Stimulated activated CD8-positive, alpha-beta memory T cell treated with anti-CD3 and anti-CD28 coated beads, Interleukin-12 subunit alpha, Interleukin-12 subunit beta, amount 100 ng/mL, for 1 hour (primary cell): Measurements from ENCODE around the gene ADCY5.

ENCODE experiments used
- DNase-seq: peaks from one replicate; pipeline ENCODE4 v3.0.0-alpha.2; 2020; ENCODE audit warnings: low read depth

The ADCY5 gene

DNA sequence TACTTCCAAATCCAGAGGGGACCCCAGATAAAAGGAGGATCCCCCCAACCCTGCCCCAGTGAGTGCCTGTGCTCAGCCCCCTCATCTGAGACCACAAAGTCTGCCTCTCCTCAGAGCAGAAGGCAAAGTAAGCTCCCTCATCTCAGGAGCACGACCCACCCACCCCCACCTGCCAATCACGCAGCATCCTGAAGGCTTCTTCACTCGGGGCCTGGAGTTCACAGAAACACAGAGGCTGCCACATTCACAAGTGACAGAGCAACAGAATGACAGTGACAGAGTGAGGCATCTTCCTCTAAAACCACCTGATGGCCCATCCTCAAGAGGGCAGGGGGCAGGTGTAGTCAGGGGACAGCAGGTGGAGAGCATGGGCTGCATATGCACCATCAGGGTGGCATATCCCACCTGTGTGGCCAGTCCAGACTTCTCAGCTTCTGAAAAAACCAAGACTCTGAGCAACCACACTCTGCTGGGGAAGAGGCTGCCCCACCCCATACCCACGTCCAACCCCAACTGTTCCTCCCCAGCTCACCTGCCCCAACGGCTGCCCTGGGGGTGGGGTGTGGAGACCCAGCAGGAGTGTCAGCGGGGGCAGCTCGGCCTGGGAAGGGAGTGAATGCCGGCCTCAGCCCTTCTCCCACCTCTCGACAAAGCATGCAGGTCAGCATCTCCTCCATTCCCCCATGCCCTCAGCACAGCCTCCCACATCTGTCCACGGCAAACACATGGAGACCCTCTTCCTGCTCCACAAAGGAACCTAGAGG, 19.3 kb downstream of the ADCY5 start:
- DNase-seq: no peak

DNA sequence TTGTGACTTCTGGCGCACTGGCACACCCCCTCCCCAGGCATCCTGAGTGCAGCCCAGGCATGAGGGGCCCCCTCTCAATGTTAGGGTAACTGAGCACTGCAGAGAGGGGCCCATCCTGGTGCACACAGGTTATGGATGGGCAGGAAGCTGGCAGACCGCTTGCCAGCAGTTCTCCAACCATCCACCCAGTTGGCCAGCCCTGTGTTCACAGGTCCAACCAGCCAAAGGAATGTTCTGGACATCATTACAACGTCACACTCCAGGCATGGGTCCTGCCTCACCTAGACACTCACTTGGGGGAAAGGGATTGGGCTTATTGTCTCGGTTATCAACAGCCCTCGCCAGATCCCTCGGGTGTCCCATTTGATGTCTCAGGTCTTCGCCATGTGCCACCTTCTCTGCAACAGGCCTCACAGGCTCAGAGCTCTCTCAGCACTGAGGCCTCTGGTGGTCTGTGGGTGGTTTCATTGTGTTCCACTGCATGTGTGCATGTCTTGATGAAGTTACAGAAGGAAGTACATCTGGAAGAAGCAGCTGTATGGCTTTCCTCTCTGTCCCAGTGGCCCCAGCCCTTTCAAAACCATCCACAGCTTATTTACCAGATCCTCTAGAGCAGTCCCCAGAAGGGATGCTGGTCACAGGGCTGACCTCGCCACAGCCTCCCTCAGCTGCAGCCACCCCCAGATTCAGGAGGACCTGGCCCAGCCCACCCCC, 23.7 kb downstream of the ADCY5 start:
- DNase-seq: no peak

DNA sequence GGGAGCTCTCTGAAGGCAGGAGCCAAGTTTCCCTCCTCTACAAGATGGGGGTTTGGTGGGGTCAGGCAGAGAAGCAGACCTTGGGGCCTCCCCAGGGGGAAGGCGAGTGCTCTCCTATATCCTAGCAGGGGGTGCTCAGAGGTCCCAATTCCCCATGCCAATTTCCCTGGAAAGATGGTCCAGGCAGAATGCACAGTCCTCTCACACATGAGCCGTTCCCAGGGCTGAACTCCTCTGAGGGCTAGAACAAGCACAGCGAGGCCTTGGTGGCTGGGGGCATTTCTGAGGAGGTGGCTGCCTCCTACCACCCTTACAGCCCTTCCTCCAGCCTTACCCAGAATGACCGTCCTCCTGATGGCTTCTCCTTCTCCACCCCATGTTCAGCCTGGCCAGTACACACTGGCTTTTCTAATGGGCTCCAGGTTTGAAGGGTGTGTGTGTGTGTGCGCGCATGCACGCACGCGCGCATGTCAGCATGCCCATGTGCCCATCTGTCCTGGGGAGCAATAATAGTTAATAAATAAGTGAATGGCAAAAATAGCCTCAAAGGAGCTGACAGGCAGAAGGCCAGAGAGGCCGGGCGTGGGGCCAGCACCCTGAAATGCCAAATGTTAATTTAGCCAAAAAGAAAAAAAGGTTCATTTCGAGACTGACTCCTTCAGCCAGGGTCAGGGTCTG, 24.4 kb downstream of the ADCY5 start:
- no peak for DNase-seq

DNA sequence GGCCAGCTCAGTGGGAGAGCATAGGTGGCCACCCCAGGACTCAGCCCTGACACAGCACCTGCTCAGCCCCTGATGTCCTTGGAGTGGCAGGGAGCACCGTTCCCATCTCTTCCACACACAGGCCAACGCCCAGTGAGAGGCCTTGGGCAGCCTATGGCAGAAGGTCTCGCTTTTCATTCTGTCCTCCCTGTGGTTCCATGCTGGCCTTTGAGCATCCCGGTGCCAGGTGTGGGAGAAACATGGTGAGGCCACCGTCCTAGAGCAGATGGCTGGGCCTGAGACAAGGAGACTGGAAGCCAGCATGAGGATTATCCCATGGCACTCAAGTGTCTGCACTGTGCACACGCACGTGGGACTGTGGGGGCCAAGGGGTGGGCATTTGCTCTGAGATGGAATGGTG, 25.1 kb downstream of the ADCY5 start:
- no peak for DNase-seq

DNA sequence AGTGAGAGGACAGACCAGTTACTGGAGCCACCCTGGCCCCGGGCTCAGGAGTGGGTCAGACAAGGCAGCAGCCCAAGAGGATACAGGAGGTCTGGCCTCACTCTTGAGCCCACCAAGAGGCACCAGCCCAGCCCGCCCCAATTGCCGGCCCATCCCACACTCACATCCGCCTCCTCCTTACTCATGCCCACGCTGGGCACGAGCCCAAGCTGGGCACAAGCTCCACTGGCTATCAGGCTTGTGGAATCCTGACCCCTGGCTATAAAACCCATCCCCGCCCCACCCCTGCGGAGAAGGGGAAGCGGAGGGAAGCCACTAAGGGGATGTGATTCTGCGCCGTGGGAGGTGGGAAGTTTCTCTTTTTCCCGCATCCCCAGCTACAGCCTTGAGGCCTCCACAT, 25.9 kb downstream of the ADCY5 start:
- DNase-seq: no peak

DNA sequence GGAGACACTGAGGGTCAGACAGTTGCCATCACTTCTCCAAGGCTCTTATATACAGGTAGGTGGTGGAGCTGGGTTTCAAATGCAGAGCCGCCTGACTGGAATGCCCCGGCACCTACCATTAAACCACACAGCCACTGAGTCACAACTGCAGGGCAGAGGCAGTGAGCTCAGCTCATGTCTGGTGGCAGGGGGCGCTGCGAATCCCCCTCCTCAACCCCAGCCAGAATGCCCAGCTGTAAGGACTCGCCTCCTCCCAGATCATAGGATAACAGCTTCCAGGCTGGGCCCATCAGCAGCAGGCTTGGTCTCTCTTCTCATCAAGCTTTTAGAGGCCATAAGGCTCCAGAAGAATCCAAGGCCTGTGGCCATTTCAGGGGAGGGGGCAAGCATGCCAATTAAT, 26.4 kb downstream of the ADCY5 start:
- no peak for DNase-seq

DNA sequence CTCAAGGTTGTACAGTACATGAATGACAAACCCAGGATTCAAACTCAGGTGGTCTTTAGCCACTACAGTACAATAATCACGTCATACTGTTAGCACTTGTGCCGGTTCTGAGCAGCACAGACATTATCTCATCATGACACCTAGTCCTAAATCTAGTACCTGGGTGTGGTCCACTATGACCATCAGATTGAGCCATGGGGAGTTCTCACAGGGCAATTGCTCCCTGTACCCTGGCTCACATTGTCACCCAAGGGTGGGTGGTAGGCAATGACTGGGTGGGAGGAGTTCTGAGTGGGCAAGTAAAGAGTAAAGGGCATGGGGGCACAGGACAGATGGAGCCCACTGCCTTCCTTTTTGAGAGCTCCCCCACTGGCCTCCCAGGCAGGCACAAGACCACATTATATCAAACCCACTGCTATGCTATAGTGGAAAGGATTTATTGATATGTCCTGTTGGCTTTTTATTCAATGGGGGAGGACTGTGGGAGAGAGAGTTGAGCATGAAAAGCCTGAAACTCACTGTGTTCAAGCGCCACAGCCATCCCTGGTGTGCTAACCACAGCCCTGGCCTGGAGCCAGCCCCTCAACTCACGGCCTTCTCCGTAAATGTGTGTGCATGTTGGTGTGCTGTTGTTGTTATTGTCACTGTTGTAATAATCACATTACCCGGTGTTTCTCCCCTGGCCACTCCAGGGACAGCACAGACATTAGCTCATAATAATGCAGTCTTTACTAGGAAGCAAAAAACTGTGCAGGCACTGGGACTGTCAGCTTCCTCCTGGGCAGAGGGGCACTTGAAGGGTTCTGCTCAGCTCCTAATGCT, 27.3 kb downstream of the ADCY5 start:
- DNase-seq: no peak

DNA sequence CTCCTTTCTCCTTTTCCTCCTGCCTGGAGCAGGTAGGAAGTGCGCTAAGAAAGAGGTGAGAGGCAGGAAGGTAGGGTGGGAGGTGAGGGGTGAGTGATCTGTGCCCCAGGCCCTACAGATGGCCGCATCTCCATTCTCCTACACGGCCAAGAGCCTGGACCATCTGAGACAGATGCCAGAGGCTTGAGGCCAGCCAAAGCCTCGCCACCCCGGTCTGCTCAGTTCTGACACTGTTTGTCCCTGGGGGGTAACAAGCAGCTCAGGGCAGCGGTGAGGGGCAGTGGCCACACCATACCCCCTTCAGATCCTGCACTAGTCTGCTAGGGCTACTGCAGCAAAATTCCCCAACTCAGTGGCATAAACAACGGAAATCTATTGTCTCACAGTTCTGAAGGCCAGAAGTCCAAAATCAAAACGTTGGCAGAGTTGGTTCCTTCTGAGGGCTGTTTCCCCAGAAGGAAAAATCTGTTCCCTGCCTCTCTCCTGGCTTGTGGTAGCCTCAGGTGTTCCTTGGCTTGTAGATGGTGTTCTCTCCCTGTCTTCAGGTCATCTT, 28.4 kb downstream of the ADCY5 start:
- DNase-seq: no peak

DNA sequence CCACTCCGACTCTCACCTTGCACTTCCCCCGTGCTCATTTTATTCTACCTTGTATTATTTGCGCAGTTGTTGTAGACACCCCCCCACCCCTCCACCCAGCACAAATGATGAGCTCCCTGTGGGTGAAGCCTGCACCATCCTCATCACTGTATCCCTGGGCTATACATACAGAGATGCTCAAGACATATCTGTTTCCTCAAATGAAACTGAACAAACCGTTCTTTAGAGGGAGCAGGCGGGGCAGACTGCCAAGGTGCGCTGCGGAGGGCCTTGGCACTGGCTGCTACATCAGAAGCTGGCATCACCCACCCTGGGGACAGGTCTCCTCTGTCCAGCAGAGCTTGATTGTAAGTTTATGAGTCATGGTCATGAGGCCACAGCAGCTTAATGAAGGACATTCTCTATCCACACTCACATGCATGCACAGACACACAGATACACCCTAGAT, 29.0 kb downstream of the ADCY5 start:
- no peak for DNase-seq

DNA sequence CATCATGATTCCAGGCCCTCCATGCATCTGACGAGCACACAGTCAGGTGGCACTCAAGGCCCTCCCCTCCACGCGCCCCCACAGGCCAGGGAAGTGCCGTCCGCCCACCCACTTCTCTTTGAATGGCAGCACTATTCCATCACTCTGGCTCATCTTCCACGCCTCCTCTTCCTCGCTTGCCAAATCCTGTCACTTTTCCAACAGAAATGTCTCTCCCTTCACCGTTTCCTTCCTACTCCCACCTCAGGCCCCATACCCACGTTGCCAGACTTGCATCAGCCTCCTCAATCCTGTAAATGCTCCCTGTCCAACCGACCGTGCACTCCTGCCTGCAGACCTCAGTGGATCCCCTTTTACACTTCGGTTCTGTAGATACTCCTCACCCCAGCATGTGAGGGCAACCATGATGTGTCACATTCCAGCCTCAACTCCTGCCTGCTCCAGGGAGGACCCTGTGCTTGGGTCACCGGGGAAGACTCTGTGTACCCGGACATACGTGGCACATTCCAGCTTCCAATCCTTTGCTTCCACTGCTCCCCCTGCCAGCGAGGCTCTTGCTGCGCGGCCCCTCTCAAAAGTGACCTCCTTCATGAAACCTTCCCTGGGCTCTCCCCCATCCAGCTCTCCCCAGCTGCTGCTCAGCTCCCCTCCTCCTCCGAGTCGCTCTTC, 29.6 kb downstream of the ADCY5 start:
- no peak for DNase-seq

DNA sequence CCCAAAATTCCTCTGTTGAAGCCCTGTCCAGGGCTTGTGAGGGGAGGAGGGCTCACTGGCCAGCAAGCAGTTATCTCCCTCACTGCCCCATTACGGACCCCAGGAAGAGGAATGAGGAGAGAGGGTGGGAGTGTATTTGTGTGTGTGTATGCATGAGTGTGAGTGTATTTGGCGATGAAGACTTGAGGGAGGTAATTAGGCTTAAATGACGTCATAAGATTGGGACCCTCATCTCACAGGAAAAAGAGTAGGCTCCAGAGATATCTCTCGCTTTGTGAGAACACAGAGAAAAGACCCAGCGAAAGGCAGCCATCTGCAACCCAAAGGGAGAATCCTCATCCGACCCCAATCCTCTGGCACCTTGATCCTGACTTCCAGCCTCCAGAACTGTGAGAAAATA, 32.2 kb downstream of the ADCY5 start:
- no peak for DNase-seq

DNA sequence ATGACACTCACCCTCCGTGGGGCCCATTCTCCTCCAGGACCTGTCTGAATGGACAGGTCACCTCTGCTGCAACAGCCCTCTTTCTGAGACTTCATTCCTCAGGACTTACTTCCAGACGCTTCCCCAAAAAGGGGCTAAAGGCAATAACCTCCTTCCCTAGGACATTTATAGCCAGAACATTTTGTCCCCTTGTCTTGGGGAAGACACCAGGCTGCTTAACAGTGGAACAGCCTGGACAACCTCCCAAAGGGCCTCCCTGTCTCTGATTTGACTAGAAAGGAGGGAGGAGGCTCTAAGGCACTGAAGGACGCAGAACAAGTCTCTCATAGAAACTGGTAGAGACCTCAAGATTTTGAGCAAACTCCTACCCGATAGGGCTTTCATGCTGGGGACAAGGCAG, 32.7 kb downstream of the ADCY5 start:
- DNase-seq: no peak

DNA sequence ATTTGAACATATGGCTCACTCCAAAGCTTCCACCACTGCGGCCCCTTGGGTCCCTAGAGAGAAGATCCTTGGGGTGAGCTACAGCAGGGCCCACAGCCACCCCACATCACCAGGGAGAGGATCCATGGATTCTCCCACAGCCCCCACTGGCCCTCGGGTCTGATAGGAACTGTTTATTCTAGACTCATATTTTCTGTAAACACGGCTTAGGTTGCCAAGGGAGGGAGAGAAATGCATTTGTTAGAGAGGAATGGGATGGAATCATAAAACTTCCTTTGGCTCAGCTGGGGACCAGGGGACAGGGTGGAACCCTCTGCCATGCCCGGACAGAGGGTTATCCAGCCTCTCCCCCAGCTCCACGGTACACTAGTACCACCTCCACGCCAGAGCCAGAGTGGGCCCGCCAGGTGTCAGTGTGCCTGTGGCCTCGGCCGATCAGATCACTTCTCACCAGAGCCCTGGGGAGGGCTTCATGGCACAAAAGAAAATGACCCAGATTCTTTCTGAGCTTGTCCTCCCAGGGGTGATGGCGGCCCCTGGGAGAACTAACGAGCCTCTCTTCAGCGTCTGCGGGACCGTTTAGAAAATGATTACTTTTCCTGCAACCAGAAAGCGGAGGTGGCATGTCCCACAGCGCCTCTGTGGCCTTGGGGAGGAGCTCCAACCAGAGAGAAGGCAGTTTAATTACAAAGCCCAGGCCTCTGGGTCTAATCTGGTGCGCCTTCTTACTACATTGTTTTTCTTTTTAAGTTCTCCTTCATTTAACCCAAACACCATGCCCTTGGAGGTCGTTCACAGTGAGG, 33.7 kb downstream of the ADCY5 start:
- no peak for DNase-seq

DNA sequence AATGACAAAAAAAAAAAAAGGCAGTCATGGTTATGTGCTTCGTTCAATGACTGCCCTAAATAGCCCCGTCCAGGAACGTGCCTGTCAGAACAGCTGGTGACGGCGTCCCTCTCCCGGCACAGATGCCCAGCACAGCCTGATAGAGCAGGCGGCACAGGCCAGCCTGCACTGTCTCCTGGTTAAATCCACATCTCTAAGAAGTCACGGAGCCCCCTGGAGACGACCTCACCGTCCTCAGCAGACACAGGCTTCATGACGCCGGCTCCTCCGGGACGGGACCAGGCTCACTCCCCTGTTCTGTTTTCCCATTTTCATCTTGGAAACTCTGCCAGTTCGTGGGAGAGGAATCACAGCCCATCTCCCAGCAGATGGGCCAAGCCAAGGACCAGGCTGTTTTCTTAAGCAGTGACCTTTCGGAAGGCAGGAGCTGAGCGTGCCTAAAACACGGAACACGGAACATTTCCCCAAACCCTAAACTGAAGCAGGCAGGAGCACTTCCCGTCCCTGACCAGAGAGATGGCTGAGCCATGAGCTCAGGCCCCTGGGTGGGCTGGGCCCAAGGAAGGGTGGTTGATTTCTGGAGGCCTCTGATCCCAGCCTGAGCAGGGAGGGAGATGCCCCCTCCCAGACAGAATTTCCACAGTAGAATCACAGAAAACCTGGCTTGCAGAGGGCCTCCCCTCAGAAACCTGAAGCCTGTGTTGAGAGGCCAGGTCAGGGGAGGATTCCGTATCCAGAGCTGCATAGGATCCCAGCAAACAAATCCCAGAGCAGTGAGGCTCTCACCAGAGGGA, 35.9 kb downstream of the ADCY5 start:
- no peak for DNase-seq

DNA sequence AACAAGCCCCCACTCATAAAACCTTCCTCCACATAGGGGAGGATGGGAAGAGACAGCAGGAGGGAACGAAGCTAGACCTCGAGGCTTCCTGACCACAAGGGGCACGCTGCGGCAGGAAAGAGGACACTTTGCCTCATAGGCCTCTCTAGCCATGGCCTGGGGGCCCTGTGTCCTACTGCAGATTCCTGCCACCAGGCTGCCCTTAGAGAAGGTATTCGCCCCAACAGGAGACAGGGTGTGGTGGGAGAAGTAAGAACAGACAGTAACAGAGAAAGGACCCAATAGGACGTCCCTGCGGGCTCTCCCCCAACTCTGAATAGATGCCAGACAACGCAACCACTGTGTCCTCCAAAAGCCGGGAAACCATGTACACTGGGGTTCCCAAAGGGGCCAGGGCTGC, 36.8 kb downstream of the ADCY5 start:
- no peak for DNase-seq

DNA sequence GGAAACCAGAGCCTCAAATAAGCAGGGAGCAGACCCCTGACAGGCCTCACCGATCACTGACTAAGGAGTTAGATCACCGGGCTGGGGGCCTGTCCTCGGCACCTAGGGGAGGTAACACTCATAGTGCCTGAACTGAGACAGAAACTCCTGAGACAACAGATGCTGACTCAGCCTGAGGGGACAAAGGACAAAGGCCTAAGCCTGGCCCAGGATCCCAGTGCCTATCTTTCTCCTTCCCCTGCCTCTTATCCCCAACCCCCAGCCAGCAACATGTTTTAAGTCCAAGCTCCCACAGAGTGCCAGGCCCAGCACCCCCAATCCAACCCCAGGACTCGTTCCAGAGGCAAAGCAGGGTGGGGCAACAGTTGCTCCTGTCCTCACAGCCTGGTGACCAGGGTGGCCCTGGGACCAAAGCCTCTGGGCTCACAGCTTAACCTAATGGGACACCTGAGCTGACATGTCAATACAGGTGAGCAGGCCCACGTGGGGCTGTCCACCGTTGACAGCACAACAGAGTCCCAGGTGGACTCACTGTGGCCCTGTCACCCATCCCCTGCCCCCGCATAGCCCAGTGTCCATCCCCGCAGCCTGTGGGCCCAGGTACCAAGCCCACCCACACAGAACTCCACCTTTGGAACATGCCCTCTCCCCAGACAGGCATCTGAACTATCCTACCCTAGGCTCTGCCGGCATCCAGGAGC, 37.4 kb downstream of the ADCY5 start:
- DNase-seq: no peak

DNA sequence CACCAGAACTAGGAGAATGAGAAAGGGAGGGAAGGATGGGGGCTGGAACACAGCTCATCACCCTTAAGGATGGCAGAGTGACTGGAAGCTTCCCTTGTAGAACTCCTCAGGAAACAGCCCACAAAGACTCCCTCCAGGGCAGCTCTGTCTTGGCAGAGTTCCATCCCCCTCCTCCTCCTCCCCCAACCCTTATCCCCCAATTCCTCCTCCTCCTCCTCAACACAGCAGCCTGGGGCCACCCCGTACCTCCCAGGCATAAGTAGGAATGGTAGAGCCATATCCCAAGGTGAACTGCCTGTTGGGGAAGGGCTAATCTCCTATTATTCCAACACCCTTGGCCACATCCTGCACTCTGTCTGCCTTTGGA, 38.8 kb downstream of the ADCY5 start:
- no peak for DNase-seq

DNA sequence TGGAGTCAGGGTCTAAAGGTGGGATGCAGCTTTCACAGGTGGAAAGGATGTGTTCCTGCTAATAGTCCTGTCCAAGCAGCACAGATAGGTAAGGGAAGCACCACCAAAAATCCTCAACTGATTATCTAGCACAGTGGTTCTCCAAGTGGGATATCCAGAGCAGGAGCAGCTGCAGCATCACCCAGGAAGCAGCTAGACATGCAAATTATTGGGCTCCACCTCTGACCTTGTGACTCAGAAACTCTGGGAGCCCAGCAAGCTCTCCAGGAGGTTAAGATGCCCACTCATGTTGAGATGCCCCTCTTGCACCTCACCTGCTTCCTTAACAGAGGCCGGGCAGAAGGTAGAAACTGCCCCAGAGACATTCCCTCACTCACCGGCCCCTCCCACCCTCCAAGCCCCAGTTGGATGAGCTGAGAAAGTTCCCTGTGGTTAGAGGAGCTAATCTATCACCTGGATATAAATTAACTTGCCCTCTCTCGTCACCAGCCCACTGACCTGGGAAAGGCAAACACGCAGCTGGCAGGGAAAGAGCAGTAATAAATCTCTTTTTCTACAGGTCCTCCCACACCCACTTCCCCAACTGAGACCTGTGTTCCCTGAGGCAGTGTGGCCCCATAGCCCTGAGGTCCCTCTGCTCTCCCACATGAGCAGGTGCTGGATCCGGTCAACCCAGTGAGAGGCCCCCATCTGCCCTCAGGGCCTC, 39.3 kb downstream of the ADCY5 start:
- DNase-seq: no peak

DNA sequence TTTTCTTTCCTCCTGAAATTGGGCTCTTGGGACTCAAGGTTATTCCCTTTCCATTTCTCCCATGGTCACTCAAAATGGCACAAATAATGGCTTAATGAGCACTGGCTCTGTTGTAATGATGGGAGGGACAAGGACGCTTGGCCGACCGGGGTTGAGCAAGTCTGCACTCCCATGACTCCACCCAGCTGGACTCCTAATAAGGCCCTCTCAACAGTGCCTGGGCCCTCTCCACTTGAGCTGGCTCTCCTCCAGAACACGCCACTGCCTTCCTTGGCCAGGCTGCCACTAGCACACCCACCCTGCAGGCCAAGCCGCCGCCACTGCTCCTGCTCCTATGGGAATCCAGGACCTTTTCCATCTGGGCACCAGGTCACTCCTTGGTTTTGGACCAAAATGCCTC, 42.3 kb downstream of the ADCY5 start:
- no peak for DNase-seq
